Pancreas (tissue), 10 donors: Measurements from ENCODE around the gene ZNF446. TPM values are rescaled to one million over a fixed set of nuclear protein-coding genes. Genes with fewer than 3 reads are reported as not detected.

Experiments
- ATAC-seq, 4 donors: fragments of 200-7000 bp; cut with Tn5 transposase; one replicate each; pipeline versions ENCODE4 v1.8.0 to v1.9.1; 2020; ENCODE audit warnings: mild to moderate bottlenecking in 4 of 4, moderate library complexity in 4 of 4
- DNase-seq, 6 donors: peaks; one replicate each; pipeline ENCODE4 v3.0.0-alpha.2; 2020
- FAIRE-seq: peaks from 2 replicates; lab custom pipeline; 2012; peaks lifted over from hg19 to GRCh38; lab: Jason Lieb, UNC
- H3K27ac ChIP-seq, 4 donors: fragments of 200-600 bp; sonication (generic); 1 replicate in 3 of 4; 2 replicates in 1 of 4; pipeline versions ENCODE4 v1.5.0 to v1.8.0; 2020
- H3K27me3 ChIP-seq, 4 donors: fragments of 200-600 bp; one replicate each; pipeline ENCODE4 v1.8.0; 2021
- H3K36me3 ChIP-seq, 3 donors: fragments of 200-600 bp; sonication (generic) in 1 of 3; one replicate each; pipeline versions ENCODE4 v1.5.0 to v1.8.0; 2020 to 2021
- H3K4me1 ChIP-seq, 3 donors: fragments of 200-600 bp; one replicate each; pipeline ENCODE4 v1.8.0; 2021
- H3K4me3 ChIP-seq, 4 donors: fragments of 200-600 bp; sonication (generic) in 2 of 4; one replicate each; pipeline versions ENCODE4 v1.5.0 to v1.8.0; 2020 to 2021
- H3K9me3 ChIP-seq, 4 donors: fragments of 200-600 bp; one replicate each; pipeline ENCODE4 v1.8.0; 2021
- CTCF ChIP-seq, 4 donors: fragments of 200-600 bp; sonication (generic) in 3 of 4; IDR thresholded peaks; one replicate each; pipeline versions ENCODE4 v1.5.0 to v1.8.0; 2021; ENCODE audit warnings: antibody characterized with exemption in 4 of 4
- WGBS, 2 donors: extraction: QIAGEN DNeasy Blood & Tissue Kit; methylation state at CpG; one replicate each; pipeline ENCODE4 v1.1.7; 2013; 5-methylcytosine and 5-hydroxymethylcytosine counted together
- intact Hi-C, 3 donors: fragments of 100-400 bp; cut with DNase I; formaldehyde crosslinking; loops; one replicate each; pipeline versions ENCODE4 v1.11.1 to v1.14.2; 2022
- polyA plus RNA-seq, 2 donors: library from polyadenylated mRNA; stranded (reverse); fragments of 200-250 nt; gene quantifications; one replicate each; pipeline ENCODE4 v1.2.3, GENCODE V29; 2013
- total RNA-seq, 6 donors: library from RNA; stranded (reverse); fragmentation: NEBNext Ultra II Directional in 4 of 6; extraction: Animal tissue kit (Norgen Biotek cat#: 25700) in 4 of 6; gene quantifications; one replicate each; pipeline versions ENCODE4 v1.2.1 to v1.2.4, GENCODE V29; 2021 to 2023
- donor health status: healthy with polysubstance abuse.
- donor health status: DM: no; HTN: no; CAD: no; lungs with moderate emphysema.
- donor health status: DM: no; HTN: no; CAD: no.
- donor health status: control.
- donor health status: control.
- donor health status: Bipolar disorder and iron deficiency.
- donor health status: DM: yes; HTN: yes; CAD: no.
- donor health status: DM: no; HTN: no; CAD: no.
- donor health status: DM: no; HTN: no; CAD: no.
- donor health status: DM: yes; HTN: yes; CAD: no.

The ZNF446 gene
- total and polyA plus RNA-seq, 8 donors, result 4.4 to 23.6 (median 5.9) TPM

- peaks cover 6 to 14% (median 13%) of the 10 kb centered on the region in 3 donors for H3K4me1 ChIP-seq
- DNase-seq, result peak in 5 of 6 donors; percentile 53 to 76 (median 58)
- peak overlapping the region; percentile 86 to 93 (median 90) for H3K27ac ChIP-seq
- no peak for FAIRE-seq
- H3K9me3 ChIP-seq, result no peaks in the 10 kb centered on the region
- 0% methylated on average over 14 of the region's 14 CpGs for WGBS, 2 donors
- intact Hi-C loops, result no loop called here
- peak overlapping the region; percentile 55 to 94 (median 84) for H3K4me3 ChIP-seq
- no peaks in the 10 kb centered on the region for H3K27me3 ChIP-seq
- peaks cover 0 to 8% (median 0%) of the 10 kb centered on the region in 3 donors for H3K36me3 ChIP-seq
- peak in 3 of 4 donors; percentile 29 to 35 (median 32) for TF ChIP-seq CTCF (IDR thresholded peaks at IDR 0.05)
- ATAC-seq, result peak; percentile 49 to 73 (median 64)
These were observed 42.9 kb downstream of the ZNF446 start for GRCh38 chr19:58519087-58519354.

- peak in 3 of 4 donors; percentile 34 to 44 (median 40) for TF ChIP-seq CTCF (IDR thresholded peaks at IDR 0.05)
- no peak for FAIRE-seq
These were observed 43.5 kb downstream of the ZNF446 start, which contains the start of gene ZBTB45 for GRCh38 chr19:58519355-58520256. Gene ZBTB45 (minus strand): TSS chr19:58519810. CDS start chr19:58517673, 2,137 bp downstream.

GRCh38 chr19:58520257-58520599, 44.1 kb downstream of the ZNF446 start:
- no peak for ATAC-seq
- Histone ChIP-seq H3K27me3 (no peaks in the 10 kb centered on the region), H3K4me1 (peaks cover 6 to 14% (median 13%) of the 10 kb centered on the region in 3 donors), H3K36me3 (peaks cover 0 to 8% (median 0%) of the 10 kb centered on the region in 3 donors), H3K4me3 (peak overlapping the region; percentile 55 to 94 (median 84)), H3K27ac (peak overlapping the region; percentile 86 to 93 (median 90)), H3K9me3 (no peaks in the 10 kb centered on the region)
- DNase-seq, result no peak
- 2 to 5% methylated on average over 7 of the region's 7 CpGs for WGBS, 2 donors
- no peak for TF ChIP-seq CTCF (IDR thresholded peaks at IDR 0.05)
- intact Hi-C loops, result no loop called here
- no peak for FAIRE-seq

More at GRCh38 chr19:58519355-58520256, 43.5 kb downstream of the ZNF446 start, which contains the start of gene ZBTB45:
- H3K4me1 ChIP-seq, result peaks cover 6 to 14% (median 13%) of the 10 kb centered on the region in 3 donors
- DNase-seq (peak; percentile 90 to 97 (median 94)), ATAC-seq (peak; percentile 87 to 92 (median 88))
- H3K36me3 ChIP-seq, result peaks cover 0 to 8% (median 0%) of the 10 kb centered on the region in 3 donors
- peak within 1 kb of the TSS; percentile 86 to 93 (median 90) for H3K27ac ChIP-seq
- H3K4me3 ChIP-seq, result peak within 1 kb of the TSS; percentile 55 to 94 (median 84)
- H3K9me3 ChIP-seq, result no peaks in the 10 kb centered on the region
- no peaks in the 10 kb centered on the region for H3K27me3 ChIP-seq
- 1% methylated on average over 87 of the region's 87 CpGs for WGBS, 2 donors
- intact Hi-C loops, result no loop called here

GRCh38 chr19:58521651-58522050, 45.5 kb downstream of the ZNF446 start:
- H3K4me1 ChIP-seq, result peaks cover 6 to 14% (median 13%) of the 10 kb centered on the region in 3 donors
- H3K36me3 ChIP-seq, result peaks cover 0 to 7% (median 0%) of the 10 kb centered on the region in 3 donors
- FAIRE-seq (no peak), DNase-seq (no peak), ATAC-seq (no peak)
- H3K27me3 ChIP-seq, result no peaks in the 10 kb centered on the region
- intact Hi-C loops, result no loop called here
- WGBS, 2 donors, result 63 to 68% methylated on average over 4 of the region's 4 CpGs
- no peaks in the 10 kb centered on the region for H3K9me3 ChIP-seq
- no peak overlapping the region for H3K4me3 ChIP-seq
- TF ChIP-seq CTCF (IDR thresholded peaks at IDR 0.05), result no peak
- H3K27ac ChIP-seq, result no peak overlapping the region
